Lower lobe of right lung (tissue), 2 donors: Measurements from ENCODE around the gene NAB2. TPM values are rescaled to one million over a fixed set of nuclear protein-coding genes. Genes with fewer than 3 reads are reported as not detected.

ENCODE experiments used
- ATAC-seq, 2 donors: fragments of 200-7000 bp; cut with Tn5 transposase; one replicate each; pipeline ENCODE4 v1.9.1; 2020 to 2022; ENCODE audit warnings: mild to moderate bottlenecking in 2 of 2, moderate library complexity in 2 of 2
- DNase-seq: peaks from one replicate; pipeline ENCODE4 v3.0.0-alpha.2; 2020
- H3K27ac ChIP-seq: fragments of 200-600 bp; one replicate; pipeline ENCODE4 v1.8.0; 2022
- H3K27me3 ChIP-seq: fragments of 200-600 bp; one replicate; pipeline ENCODE4 v1.8.0; 2022; ENCODE audit warnings: low read depth
- H3K36me3 ChIP-seq: fragments of 200-600 bp; one replicate; pipeline ENCODE4 v1.8.0; 2022; ENCODE audit warnings: mild to moderate bottlenecking
- H3K4me1 ChIP-seq: fragments of 200-600 bp; one replicate; pipeline ENCODE4 v1.8.0; 2022
- H3K4me3 ChIP-seq: fragments of 200-600 bp; one replicate; pipeline ENCODE4 v1.8.0; 2022; ENCODE audit warnings: mild to moderate bottlenecking
- H3K9me3 ChIP-seq: fragments of 200-600 bp; one replicate; pipeline ENCODE4 v1.8.0; 2022
- intact Hi-C: fragments of 100-400 bp; cut with DNase I; formaldehyde crosslinking; loops from one replicate; pipeline ENCODE4 v1.11.0; 2022
- total RNA-seq: library from RNA; stranded (reverse); fragmentation: NEBNext Ultra II Directional; extraction: Animal tissue kit (Norgen Biotek cat#: 25700); gene quantifications from one replicate; pipeline ENCODE4 v1.2.1, GENCODE V29; 2021
- TF ChIP-seq, protein P1 (sequence below): fragments of 200-600 bp; IDR thresholded peaks from one replicate; pipeline ENCODE4 v1.8.0; 2022; ENCODE audit warnings: antibody characterized with exemption, mild to moderate bottlenecking
- donor health status: DM: no; HTN: yes; CAD: no; lungs with severe emphysema.

NAB2 gene
- total RNA-seq, 1 donor from 2014 or later: 28.9 TPM

DNA sequence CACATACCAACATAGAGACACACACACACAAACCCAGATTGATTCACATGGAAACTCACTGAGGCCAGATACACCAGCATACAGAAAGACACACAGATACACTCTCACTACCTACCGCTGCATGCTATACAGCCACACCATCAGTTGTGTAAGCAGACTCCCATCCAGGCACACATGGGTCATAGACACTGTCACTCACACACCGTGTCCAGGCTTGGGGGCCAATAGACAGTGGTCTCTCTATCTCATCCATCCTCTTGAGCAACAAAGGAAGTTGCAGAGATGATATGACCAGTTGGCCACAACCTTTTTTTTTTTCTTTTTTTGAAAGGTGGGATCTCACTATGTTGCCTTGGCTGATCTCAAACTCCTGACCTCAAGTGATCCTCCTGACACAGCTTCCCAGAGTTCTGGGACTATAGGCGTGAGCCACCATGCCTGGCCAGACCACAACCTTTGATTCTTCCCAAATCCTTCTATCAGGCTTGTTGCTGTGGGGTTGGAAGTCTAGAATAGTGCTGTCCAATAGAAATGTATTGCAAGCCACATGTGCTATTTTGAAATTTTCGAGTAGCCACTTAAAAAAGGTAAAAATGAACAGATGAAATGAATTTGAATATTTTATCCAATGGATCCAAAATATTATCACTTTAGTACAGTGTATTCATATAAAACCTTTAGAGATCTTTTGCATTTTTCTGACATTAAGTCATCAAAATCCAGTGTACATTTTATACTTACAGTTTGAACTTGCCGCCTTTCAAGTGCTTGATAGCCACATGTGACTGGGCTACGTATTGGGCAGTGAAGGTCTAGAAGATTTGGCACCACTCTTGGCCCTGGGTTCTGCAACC is 51.1 kb downstream of the NAB2 start:
- peaks cover 60% of the 10 kb centered on the region for H3K4me1 ChIP-seq
- peaks cover 50% of the 10 kb centered on the region for H3K36me3 ChIP-seq
- H3K9me3 ChIP-seq: no peaks in the 10 kb centered on the region
- H3K27ac ChIP-seq: no peak overlapping the region
- no peak overlapping the region for H3K4me3 ChIP-seq
- DNase-seq (no peak), ATAC-seq (no peak)
- intact Hi-C loops: no loop called here
- H3K27me3 ChIP-seq: no peaks in the 10 kb centered on the region
- TF ChIP-seq, protein P1, sequence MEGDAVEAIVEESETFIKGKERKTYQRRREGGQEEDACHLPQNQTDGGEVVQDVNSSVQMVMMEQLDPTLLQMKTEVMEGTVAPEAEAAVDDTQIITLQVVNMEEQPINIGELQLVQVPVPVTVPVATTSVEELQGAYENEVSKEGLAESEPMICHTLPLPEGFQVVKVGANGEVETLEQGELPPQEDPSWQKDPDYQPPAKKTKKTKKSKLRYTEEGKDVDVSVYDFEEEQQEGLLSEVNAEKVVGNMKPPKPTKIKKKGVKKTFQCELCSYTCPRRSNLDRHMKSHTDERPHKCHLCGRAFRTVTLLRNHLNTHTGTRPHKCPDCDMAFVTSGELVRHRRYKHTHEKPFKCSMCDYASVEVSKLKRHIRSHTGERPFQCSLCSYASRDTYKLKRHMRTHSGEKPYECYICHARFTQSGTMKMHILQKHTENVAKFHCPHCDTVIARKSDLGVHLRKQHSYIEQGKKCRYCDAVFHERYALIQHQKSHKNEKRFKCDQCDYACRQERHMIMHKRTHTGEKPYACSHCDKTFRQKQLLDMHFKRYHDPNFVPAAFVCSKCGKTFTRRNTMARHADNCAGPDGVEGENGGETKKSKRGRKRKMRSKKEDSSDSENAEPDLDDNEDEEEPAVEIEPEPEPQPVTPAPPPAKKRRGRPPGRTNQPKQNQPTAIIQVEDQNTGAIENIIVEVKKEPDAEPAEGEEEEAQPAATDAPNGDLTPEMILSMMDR: no peak

DNA sequence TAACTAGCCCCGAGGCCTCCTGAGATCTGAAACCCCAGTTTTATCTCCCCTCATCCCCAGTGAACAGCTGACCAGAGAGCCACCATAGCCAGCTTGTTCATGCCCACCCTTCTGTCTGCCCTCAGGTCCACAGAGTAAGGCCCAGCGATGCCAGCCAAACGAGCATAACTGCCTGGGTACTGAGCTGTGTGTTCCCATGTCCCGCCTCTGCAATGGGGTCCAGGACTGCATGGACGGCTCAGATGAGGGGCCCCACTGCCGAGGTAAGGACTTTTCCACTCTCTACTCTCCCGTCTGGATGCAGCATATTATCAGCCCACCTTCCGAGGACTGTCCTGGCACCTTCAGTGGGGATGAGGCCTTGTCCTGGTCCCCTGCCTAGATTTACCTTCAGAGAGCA is 52.3 kb downstream of the NAB2 start:
- no peaks in the 10 kb centered on the region for H3K27me3 ChIP-seq
- no peak for ATAC-seq
- peaks cover 60% of the 10 kb centered on the region for H3K4me1 ChIP-seq
- intact Hi-C loops: no loop called here
- no peak overlapping the region for H3K4me3 ChIP-seq
- TF ChIP-seq, protein P1: no peak
- peaks cover 63% of the 10 kb centered on the region for H3K36me3 ChIP-seq
- H3K27ac ChIP-seq: no peak overlapping the region
- no peaks in the 10 kb centered on the region for H3K9me3 ChIP-seq
- DNase-seq: no peak

DNA sequence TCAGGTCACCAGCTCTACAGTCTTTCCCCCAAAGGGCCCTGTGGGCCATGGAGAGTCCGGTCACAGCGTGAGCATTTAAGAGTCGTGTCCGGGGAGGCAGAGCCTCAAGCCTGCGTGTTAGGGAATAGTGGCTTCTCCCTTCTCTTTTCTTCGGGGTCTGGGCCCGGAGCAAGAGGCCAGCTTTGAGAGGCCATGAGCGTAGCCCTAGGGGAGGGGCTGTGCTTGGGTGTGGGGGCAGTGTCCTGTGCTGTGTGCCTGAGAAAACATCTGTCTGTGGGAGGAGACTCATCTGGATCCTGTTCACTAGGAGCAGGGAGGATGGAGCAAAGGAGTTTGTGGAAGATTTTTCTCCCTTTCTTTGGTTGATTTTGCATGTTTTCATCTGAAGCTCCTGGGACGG is 53.2 kb downstream of the NAB2 start:
- TF ChIP-seq, protein P1: no peak
- Histone ChIP-seq H3K9me3 (no peaks in the 10 kb centered on the region), H3K4me1 (peaks cover 60% of the 10 kb centered on the region), H3K36me3 (peaks cover 70% of the 10 kb centered on the region), H3K4me3 (no peak overlapping the region), H3K27ac (peak overlapping the region; percentile 24), H3K27me3 (no peaks in the 10 kb centered on the region)
- no peak for ATAC-seq
- intact Hi-C loops: no loop called here
- no peak for DNase-seq

DNA sequence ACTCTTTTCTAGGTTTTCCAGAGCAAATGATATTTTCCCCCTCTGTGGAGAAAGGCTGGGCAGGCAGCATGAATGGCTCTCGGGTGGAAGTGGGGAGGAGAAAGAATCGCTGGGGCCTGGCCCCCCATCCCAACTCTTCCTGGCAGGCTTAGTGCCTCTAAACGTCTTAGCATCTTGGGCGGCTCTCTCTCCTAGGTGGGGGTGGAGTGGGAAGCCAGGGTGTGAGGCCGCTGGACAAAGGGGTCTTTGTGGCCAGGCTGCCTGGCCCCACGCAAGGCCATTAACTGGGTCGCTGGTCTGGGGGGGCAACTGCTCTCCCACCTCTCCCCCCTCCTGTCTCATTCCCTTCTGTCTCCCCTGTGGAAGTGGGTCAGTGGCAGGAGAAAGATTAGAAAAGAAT is 53.8 kb downstream of the NAB2 start:
- H3K9me3 ChIP-seq: no peaks in the 10 kb centered on the region
- TF ChIP-seq, protein P1: no peak
- H3K27me3 ChIP-seq: no peaks in the 10 kb centered on the region
- intact Hi-C loops: no loop called here
- no peak overlapping the region for H3K27ac ChIP-seq
- DNase-seq: no peak
- no peak overlapping the region for H3K4me3 ChIP-seq
- peaks cover 60% of the 10 kb centered on the region for H3K4me1 ChIP-seq
- peaks cover 70% of the 10 kb centered on the region for H3K36me3 ChIP-seq
- ATAC-seq: no peak

DNA sequence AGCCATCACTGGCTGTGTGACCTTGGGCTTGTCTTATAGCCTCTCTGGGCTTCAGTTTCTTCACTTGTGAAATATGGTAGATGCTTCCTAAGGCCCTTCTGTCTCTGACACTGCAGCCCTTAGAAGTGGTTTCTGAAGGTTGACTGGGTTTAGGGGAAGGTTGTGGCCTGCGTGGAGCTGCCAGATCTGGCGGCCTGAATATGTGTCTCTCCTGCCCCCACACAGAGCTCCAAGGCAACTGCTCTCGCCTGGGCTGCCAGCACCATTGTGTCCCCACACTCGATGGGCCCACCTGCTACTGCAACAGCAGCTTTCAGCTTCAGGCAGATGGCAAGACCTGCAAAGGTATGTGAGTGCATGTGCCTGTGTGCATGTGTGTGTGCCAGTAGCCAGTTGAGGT is 54.5 kb downstream of the NAB2 start:
- H3K4me1 ChIP-seq: peaks cover 60% of the 10 kb centered on the region
- H3K4me3 ChIP-seq: no peak overlapping the region
- no peaks in the 10 kb centered on the region for H3K27me3 ChIP-seq
- no peak overlapping the region for H3K27ac ChIP-seq
- TF ChIP-seq, protein P1: no peak
- no peak for ATAC-seq
- peaks cover 70% of the 10 kb centered on the region for H3K36me3 ChIP-seq
- intact Hi-C loops: no loop called here
- no peak for DNase-seq
- no peaks in the 10 kb centered on the region for H3K9me3 ChIP-seq

Other genes starting within 250 kb of the NAB2 start
- not detected for gene SDR9C7, start 154.7 kb upstream of the NAB2 start, total RNA-seq
- 0.53 TPM for gene RDH16, start 131.5 kb upstream of the NAB2 start, total RNA-seq
- 6.8 TPM for gene ZBTB39, start 82.6 kb upstream of the NAB2 start, total RNA-seq
- not detected for gene TAC3, start 72.6 kb upstream of the NAB2 start, total RNA-seq
- gene MYO1A, start 39.0 kb upstream of the NAB2 start, total RNA-seq: 2.9 TPM
- 19.1 TPM for gene NEMP1, start 10.3 kb upstream of the NAB2 start, total RNA-seq
- gene STAT6, start 22.2 kb downstream of the NAB2 start, total RNA-seq: 269 TPM
- gene LRP1, start 39.4 kb downstream of the NAB2 start, total RNA-seq: 404 TPM
- not detected for gene LRP1-AS, start 58.5 kb downstream of the NAB2 start, total RNA-seq
- gene NXPH4, start 127.7 kb downstream of the NAB2 start, total RNA-seq: not detected
- 66.6 TPM for gene SHMT2, start 140.6 kb downstream of the NAB2 start, total RNA-seq
- gene STAC3, start 162.1 kb downstream of the NAB2 start, total RNA-seq: 8.7 TPM